ENCODE results near the gene HEBP2. TPM values are rescaled to one million over a fixed set of nuclear protein-coding genes. Genes with fewer than 3 reads are reported as not detected.

HEBP2 gene
- total RNA-seq, 1 experiment from 2014 or later = 51.6 TPM

DNA sequence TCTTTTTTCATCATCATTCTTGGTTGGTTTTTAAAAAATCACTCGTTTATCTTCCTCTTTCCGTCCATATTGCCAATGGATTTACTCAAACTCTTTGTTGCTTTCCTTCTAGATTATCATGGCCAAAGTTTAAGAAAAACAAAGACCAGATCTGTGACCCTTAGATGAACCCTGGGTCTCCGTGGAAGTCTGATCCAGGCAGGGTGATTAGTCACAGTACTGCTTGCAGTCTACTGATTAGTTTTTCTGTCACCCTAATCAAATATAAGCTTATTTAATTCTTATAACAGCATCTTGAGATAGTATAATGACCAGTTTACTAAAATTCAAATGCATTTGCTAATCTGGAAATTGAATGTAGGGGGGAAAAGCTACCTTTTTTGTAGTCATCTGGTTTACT, 32.3 kb upstream of the HEBP2 start (continued):
- TF ChIP-seq CEBPB (IDR thresholded peaks at IDR 0.05; ENCODE audit: low read depth) = no peak

DNA sequence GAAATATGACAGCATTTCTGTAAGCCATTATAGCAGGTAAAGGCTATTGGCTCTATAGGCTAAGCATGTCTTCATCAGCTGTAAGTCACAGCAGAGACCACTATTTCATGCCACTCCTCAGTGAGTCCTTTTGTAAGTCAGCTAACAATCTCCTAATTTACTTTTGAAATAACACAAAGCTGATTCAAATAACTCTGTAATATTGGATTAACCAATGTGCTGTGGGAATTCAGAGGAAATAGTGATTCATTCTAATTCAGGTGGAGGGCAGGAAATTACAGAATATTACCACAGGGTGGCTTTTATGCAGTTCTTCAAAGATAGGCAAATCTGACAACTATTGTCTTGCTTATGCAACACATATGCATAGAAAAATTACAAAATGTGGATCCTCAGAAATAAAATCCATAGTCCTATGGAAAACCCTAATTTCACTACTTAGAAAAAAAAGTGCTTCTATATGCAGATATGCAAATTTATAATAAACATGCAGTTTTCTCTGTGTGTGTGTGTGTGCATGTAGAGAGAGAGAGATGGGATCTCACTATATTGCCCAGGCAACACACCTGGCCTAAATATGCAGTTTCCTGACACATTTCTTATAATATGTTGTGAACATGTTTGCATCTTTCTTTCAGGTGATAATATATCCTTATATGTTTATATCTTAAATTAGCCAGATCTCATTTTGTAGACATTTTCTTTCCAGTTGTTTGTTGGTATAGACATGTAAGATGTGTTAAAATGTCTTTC, 31.1 kb upstream of the HEBP2 start:
- no peaks in the 10 kb centered on the region for H3K36me3 ChIP-seq (ENCODE audit: control insufficient read depth in 1 of 2, insufficient read depth in 2 of 2, low read length in 2 of 2)
- peaks cover 14 to 29% of the 10 kb centered on the region in 2 experiments for H3K4me1 ChIP-seq (ENCODE audit: control insufficient read depth in 1 of 2, insufficient read depth in 2 of 2, low read length in 2 of 2)
- no peaks in the 10 kb centered on the region for H3K79me2 ChIP-seq (ENCODE audit: insufficient read depth, low read length)
- no peak for DNase-seq (ENCODE audit: low read depth, low spot score)
- no peak overlapping the region for H3K4me3 ChIP-seq (replicated peaks in 1 of 2; ENCODE audit: low read depth in 1 of 2, low read length in 2 of 2)
- H3K4me2 ChIP-seq (ENCODE audit: low read length) = peak overlapping the region; percentile 58; the same call in 1 of the 2 replicates
- ATAC-seq = peak; percentile 57
- H3K9ac ChIP-seq (ENCODE audit: low read length) = no peak overlapping the region
- ChIA-PET RAD21 (ENCODE audit: low non-redundant PET in 1 of 2, low total read pairs in 2 of 2, uncharacterized antibody in 2 of 2, unreplicated experiment in 2 of 2) (no interaction called here), CTCF (interaction anchor here (1.0 to 1.4 kb wide), 2 partner anchors 11 to 992 kb away, joined by 3 read pairs; no protein-coding TSS in a partner anchor), POLR2A (no interaction called here)
- H4K20me1 ChIP-seq (ENCODE audit: insufficient read depth) = no peaks in the 10 kb centered on the region
- no peaks in the 10 kb centered on the region for H3K9me3 ChIP-seq (ENCODE audit: control insufficient read depth in 1 of 2, insufficient read depth in 1 of 2, low read depth in 1 of 2, low read length in 2 of 2)
- no peaks in the 10 kb centered on the region for H3K27me3 ChIP-seq (ENCODE audit: insufficient read depth, low read length)
- TF ChIP-seq YY1 (IDR thresholded peaks at IDR 0.05; ENCODE audit: extremely low read depth, insufficient replicate concordance, low read depth, low read length) (no peak), EZH2phosphoT487 (IDR thresholded peaks at IDR 0.05; ENCODE audit: borderline replicate concordance) (no peak), FOSL1 (IDR thresholded peaks at IDR 0.05; ENCODE audit: low read depth) (peak; percentile 42; the same call in 1 of the 2 replicates), SIN3A (IDR thresholded peaks at IDR 0.05; ENCODE audit: low read depth) (no peak), POLR2AphosphoS5 (IDR thresholded peaks at IDR 0.05; ENCODE audit: low read depth, low read length) (no peak), RAD21 (IDR thresholded peaks at IDR 0.05; ENCODE audit: low read depth) (no peak), EGR1 (IDR thresholded peaks at IDR 0.05; ENCODE audit: low read depth) (no peak), CEBPB (IDR thresholded peaks at IDR 0.05; ENCODE audit: low read depth) (0 out of 2 replicates have a peak, but pooled peaks have one; percentile 12), ELF1 (IDR thresholded peaks at IDR 0.05; ENCODE audit: borderline replicate concordance, low read depth) (no peak), POLR2A (IDR thresholded peaks at IDR 0.05; ENCODE audit: borderline replicate concordance, extremely low read depth, insufficient read depth, insufficient read length) (no peak)
- TF ChIP-seq, protein P1, sequence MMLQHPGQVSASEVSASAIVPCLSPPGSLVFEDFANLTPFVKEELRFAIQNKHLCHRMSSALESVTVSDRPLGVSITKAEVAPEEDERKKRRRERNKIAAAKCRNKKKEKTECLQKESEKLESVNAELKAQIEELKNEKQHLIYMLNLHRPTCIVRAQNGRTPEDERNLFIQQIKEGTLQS (IDR thresholded peaks at IDR 0.05) = no peak
- TF ChIP-seq, protein P2, sequence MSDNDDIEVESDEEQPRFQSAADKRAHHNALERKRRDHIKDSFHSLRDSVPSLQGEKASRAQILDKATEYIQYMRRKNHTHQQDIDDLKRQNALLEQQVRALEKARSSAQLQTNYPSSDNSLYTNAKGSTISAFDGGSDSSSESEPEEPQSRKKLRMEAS (IDR thresholded peaks at IDR 0.05) = no peak
- TF ChIP-seq, protein P3, sequence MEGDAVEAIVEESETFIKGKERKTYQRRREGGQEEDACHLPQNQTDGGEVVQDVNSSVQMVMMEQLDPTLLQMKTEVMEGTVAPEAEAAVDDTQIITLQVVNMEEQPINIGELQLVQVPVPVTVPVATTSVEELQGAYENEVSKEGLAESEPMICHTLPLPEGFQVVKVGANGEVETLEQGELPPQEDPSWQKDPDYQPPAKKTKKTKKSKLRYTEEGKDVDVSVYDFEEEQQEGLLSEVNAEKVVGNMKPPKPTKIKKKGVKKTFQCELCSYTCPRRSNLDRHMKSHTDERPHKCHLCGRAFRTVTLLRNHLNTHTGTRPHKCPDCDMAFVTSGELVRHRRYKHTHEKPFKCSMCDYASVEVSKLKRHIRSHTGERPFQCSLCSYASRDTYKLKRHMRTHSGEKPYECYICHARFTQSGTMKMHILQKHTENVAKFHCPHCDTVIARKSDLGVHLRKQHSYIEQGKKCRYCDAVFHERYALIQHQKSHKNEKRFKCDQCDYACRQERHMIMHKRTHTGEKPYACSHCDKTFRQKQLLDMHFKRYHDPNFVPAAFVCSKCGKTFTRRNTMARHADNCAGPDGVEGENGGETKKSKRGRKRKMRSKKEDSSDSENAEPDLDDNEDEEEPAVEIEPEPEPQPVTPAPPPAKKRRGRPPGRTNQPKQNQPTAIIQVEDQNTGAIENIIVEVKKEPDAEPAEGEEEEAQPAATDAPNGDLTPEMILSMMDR (IDR thresholded peaks at IDR 0.05 in 2 of 3, conservative IDR thresholded peaks at IDR 0.05 in 1 of 3; ENCODE audit: borderline replicate concordance in 1 of 3, insufficient read depth in 1 of 3, low read depth in 2 of 3, low read length in 2 of 3) = peak; percentile 4 to 38 (median 6); a peak in 2 of 6 replicates
- TF ChIP-seq, protein P4, sequence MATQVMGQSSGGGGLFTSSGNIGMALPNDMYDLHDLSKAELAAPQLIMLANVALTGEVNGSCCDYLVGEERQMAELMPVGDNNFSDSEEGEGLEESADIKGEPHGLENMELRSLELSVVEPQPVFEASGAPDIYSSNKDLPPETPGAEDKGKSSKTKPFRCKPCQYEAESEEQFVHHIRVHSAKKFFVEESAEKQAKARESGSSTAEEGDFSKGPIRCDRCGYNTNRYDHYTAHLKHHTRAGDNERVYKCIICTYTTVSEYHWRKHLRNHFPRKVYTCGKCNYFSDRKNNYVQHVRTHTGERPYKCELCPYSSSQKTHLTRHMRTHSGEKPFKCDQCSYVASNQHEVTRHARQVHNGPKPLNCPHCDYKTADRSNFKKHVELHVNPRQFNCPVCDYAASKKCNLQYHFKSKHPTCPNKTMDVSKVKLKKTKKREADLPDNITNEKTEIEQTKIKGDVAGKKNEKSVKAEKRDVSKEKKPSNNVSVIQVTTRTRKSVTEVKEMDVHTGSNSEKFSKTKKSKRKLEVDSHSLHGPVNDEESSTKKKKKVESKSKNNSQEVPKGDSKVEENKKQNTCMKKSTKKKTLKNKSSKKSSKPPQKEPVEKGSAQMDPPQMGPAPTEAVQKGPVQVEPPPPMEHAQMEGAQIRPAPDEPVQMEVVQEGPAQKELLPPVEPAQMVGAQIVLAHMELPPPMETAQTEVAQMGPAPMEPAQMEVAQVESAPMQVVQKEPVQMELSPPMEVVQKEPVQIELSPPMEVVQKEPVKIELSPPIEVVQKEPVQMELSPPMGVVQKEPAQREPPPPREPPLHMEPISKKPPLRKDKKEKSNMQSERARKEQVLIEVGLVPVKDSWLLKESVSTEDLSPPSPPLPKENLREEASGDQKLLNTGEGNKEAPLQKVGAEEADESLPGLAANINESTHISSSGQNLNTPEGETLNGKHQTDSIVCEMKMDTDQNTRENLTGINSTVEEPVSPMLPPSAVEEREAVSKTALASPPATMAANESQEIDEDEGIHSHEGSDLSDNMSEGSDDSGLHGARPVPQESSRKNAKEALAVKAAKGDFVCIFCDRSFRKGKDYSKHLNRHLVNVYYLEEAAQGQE (IDR thresholded peaks at IDR 0.05; ENCODE audit: low read depth) = no peak
- no peak overlapping the region for H3K27ac ChIP-seq (ENCODE audit: low read depth, low read length)
- intact Hi-C loops (cut with micrococcal nuclease) = no loop called here
- no TSS peak for BruUV-seq (replicated peaks)
- no peaks in the 10 kb centered on the region for H3K9me2 ChIP-seq (ENCODE audit: insufficient read depth)
- peak overlapping the region; percentile 55 for H2AFZ ChIP-seq (ENCODE audit: low read depth, low read length, poor library complexity, severe bottlenecking)
